ENCODE measurements around the gene CCDC85A.

The CCDC85A gene

DNA sequence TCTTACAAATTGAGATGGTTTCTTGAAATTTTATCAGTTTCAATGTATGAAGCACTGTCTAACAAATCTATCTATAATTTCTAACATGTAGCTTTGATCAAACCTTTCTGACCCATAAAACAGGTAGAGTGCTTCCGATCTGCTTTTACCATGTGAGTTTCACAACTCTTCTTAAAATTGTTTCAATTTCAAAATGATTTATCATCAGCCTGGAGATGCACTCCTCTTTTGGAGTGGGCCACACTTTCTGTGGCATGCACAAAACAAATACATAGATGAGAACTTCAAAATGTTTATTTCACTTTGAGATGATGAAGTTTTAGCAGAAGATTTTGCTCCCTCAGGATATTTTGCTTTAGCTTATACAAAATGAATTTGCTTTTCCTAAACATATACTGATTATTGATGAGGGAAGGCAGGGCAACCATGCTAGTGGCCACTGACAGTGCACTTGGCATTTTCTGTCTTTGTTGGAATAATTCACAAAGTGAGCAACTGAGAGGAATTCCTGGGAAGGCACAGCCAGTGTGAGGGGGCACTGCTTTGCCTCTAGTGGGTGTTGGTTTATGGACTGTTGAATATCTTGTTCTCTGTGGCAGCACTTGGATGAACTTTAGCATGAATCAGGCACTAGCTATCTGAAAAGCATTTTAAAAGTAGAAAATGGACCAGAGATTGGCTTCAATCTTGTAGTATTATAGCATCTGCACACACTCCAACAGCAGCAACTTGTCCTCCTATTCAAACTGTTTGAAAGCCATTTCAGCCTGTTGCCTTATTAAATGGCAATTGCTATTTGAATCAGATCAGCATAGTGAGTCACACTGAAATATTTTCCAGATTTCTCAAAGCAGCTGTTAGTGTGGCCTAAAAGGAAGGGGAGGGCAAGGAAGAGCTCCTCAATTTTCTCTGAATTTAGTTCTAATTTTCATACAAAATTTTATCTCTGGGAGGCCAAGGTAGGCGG, 193.2 kb downstream of the CCDC85A start:
- DNase-seq, result no peak

DNA sequence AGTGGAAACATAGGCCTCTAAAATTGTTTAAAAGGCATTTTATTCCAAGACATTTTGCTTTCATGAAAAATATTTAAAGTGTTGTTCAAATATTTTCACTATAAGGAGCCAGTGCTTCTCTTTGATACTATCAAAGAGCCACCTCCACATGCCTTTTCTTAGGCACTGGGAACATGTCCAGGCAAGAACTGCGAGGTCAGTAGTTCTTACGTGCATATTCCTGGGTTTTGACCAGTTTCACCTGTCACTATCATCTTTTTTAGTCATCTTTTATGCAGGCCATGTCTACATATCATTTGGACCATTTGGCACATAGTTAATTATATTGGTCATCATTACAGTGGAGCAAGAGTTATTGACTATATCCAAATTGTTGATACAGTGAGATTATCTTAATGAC, 195.3 kb downstream of the CCDC85A start:
- no peak for DNase-seq

DNA sequence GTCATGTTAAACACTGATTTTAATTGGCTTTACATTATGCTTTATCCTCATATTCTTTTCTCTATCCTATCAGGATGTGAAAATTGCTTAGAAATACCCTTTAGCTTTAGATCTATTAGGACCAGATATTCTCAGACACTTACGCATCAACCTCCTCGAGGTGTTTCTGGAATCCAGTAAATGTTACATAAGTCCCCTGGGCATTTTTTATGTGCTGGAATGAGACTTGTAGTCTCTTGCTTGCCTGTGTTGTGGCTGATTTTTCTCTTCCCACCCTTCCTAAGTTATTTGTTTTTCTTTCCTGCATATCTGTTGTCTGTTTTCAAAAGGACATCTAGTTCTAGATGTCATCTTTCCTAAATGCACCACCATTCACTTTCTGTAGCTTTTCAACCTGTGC, 197.1 kb downstream of the CCDC85A start:
- no peak for DNase-seq

DNA sequence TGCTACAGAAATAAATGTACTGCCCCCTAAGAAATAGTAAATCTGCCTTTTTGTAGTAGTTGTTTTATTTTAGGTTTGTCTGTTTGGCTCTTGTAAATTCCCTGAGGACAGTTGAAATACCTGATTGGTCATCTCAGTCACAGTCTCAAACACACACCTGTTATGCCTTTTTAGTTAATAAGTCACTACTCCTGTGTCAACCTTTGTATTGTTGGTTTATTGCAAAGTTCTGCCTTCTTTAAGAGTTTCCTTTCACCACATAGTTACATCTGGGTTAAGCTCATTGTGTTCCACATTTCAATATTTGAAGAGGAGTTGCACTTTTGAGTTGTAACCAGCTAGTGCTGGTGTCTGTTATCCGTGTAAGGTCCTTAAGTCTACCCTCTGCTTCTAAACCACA, 198.7 kb downstream of the CCDC85A start:
- DNase-seq, result no peak

DNA sequence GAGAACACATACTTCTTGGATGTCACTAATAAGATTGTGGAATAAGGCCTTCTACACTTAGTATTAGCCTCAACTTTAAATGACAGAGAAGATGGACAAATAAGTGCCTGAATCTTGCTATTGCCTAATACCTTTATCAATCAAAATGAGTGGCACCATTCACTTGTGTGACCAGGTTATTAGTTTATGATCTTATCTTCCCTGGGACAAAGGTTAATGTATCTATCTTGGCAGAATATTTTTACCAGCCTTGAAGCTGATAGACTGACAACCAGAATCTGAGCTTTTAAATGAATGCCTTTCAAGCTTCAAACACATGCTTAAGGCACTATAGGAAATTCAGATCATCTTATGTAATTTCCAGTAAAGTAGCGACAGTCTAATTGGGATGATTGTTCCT, 202.9 kb downstream of the CCDC85A start:
- no peak for DNase-seq

DNA sequence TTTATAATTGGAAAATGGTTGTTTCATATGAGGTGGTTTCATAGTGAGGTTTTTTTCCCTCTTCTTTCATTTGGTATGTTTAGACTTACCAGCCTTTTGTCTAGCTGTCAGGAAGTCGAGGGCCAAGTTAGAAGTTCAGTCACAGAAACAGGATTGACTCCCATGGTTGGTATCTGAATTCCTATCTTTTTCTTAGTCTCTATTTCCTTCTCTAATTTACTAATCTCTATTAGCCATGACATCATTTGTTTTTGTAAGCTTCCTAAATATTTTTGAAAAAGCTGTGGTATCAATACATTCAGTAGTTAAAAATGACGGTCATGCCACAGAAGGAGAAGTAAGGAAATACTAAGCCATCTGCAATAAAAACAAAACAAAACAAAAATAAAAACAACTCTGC, 206.9 kb downstream of the CCDC85A start:
- DNase-seq, result no peak

DNA sequence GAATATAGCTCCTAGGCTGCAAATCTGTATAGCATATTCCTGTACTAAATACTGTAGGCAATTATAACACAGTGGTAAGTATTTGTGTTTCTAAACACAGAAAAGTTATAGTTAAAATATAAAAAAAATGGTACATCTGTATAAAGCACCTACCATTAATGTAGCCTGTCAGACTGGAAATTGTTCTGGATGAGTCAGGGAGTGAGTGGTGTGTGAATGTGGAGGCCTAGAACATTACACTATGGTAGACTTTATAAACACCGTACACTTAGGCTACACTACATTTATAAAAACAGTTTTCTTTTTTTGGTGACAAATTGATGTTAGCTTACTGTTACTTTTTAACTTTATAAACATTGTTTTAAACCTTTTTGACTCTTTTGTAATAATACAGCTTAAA, 226.3 kb downstream of the CCDC85A start:
- DNase-seq, result no peak

DNA sequence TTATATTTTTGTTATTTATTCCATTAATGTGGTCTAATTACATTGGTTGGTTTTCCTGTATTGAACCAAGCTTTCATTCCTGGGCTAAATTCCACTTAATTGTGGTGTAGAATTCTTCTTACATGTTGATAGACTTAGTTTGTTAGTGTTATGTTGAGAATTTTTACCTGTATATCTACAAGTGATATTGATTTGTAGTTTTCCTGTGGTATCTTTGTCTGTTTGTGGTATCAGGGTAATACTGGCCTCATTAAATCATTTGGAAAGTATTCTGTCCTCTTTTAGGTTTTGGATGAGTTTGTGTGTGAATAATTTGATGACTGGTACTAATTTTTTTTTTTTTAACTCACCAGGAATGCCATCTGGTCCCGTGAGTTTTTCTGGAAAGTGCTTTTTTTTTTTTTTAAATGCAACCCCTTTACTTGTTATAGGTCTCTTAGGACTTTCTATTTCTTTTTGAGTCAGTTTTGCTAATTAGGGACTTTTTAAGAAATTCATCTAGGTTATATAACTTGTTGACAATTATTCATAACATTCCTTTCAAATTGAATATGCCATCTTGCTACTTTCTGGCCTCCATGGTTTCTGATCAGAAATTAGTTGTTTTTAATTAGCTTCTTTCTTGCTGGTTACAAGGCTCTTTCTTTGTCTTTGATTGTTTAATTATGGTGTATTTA, 232.8 kb downstream of the CCDC85A start:
- no peak for DNase-seq

Data from suppressor macrophage treated with lipopolysaccharide for 4 hours (primary cell).